A549 (cell line): ENCODE measurements around the gene DUSP2. TPM values are rescaled to one million over a fixed set of nuclear protein-coding genes. Genes with fewer than 3 reads are reported as not detected.
A peak's percentile ranks its signal among the peaks of the same experiment; 100 is the strongest.

Source experiments
- ATAC-seq, 2 experiments: fragments of 200-7000 bp in 1 of 2; fragments of >200 bp in 1 of 2; cut with Nextera tagmentation in 1 of 2; cut with Tn5 transposase in 1 of 2; 3 replicates each; pipeline versions ENCODE4 v1.8.0 to v1.9.1; 2018 to 2020; ENCODE audit warnings: mild to moderate bottlenecking in 1 of 2, moderate library complexity in 1 of 2
- CTCF ChIA-PET: fragments of 300-600 bp; sonication (Branson Sonifier 250); formaldehyde crosslinking; extraction: SDS; loops from one replicate; lab custom pipeline; 2021; ENCODE audit warnings: antibody characterized with exemption, inconsistent platforms; lab: Yijun Ruan, JAX
- POLR2A ChIA-PET: fragments of 350-600 bp; formaldehyde crosslinking; extraction: SDS; loops from one replicate; lab custom pipeline; 2021; ENCODE audit warnings: antibody characterized with exemption, inconsistent platforms; lab: Yijun Ruan, JAX
- DNase-seq, 2 experiments: peaks; one replicate each; pipeline versions ENCODE4 v3.0.0 to v3.0.0-alpha.2; 2011 to 2016; ENCODE audit warnings: low read depth in 1 of 2, low spot score in 1 of 2
- FAIRE-seq: peaks from 2 replicates; lab custom pipeline; 2011; peaks lifted over from hg19 to GRCh38; lab: Jason Lieb, UNC
- H3K27ac ChIP-seq, 2 experiments: fragments of >200 bp; sonication (Bioruptor Twin); formaldehyde crosslinking; 3 replicates each; pipeline ENCODE4 v1.5.1; 2016 to 2017
- H3K4me1 ChIP-seq: fragments of >200 bp; sonication (Bioruptor Twin); formaldehyde crosslinking; 3 replicates; pipeline ENCODE4 v1.6.1; 2016
- H3K4me2 ChIP-seq: fragments of >200 bp; sonication (Bioruptor Twin); formaldehyde crosslinking; 3 replicates; pipeline ENCODE4 v1.6.1; 2016
- H3K4me3 ChIP-seq: fragments of >200 bp; sonication (Bioruptor Twin); formaldehyde crosslinking; 3 replicates; pipeline ENCODE4 v1.5.1; 2016
- H3K9me3 ChIP-seq: fragments of >200 bp; sonication (Bioruptor Twin); formaldehyde crosslinking; 3 replicates; pipeline ENCODE4 v1.6.1; 2016
- EHMT2 ChIP-seq: fragments of 200-600 bp; sonication (generic); IDR thresholded peaks from 2 replicates; pipeline ENCODE4 v1.6.1; 2016; ENCODE audit warnings: antibody characterized with exemption, low read depth, mild to moderate bottlenecking, moderate library complexity
- GATA3 ChIP-seq: IDR thresholded peaks from 2 replicates; pipeline ENCODE4 v1.6.1; 2012; ENCODE audit warnings: borderline replicate concordance
- HDAC2 ChIP-seq: fragments of 200-600 bp; sonication (generic); IDR thresholded peaks from 2 replicates; pipeline ENCODE4 v1.6.1; 2016
- HOXA7 ChIP-seq: fragments of 250-450 bp; sonication (Bioruptor Pico); IDR thresholded peaks from 2 replicates; pipeline ENCODE4 v1.5.0; 2020; ENCODE audit warnings: mild to moderate bottlenecking, moderate library complexity
- HOXB5 ChIP-seq: fragments of 250-450 bp; sonication (Bioruptor Pico); IDR thresholded peaks from 2 replicates; pipeline ENCODE4 v1.5.0; 2020; ENCODE audit warnings: mild to moderate bottlenecking, moderate library complexity
- MAFK ChIP-seq: fragments of 450-650 bp; IDR thresholded peaks from 2 replicates; pipeline ENCODE4 v1.6.1; 2014; ENCODE audit not compliant: partially characterized antibody
- MYC ChIP-seq: IDR thresholded peaks from 2 replicates; pipeline ENCODE4 v1.6.1; 2012; ENCODE audit warnings: mild to moderate bottlenecking, inconsistent platforms, low read length, improper control_type of control experiment, borderline replicate concordance
- NPAS2 ChIP-seq: fragments of 250-450 bp; sonication (Bioruptor Pico); IDR thresholded peaks from 2 replicates; pipeline ENCODE4 v1.8.0; 2022; ENCODE audit warnings: mild to moderate bottlenecking, moderate library complexity, borderline replicate concordance
- POLR2AphosphoS2 ChIP-seq: conservative IDR thresholded peaks from 2 replicates; pipeline ENCODE4 v1.6.1; 2012; ENCODE audit warnings: low read length, improper control_type of control experiment, inconsistent platforms
- RAD21 ChIP-seq, 2 experiments: fragments of >200 bp in 1 of 2; sonication (Bioruptor Twin) in 1 of 2; formaldehyde crosslinking in 1 of 2; IDR thresholded peaks in 1 of 2; conservative IDR thresholded peaks in 1 of 2; 2 replicates in 1 of 2; 3 replicates in 1 of 2; pipeline ENCODE4 v1.6.1; 2012 to 2018; ENCODE audit warnings: inconsistent platforms in 1 of 2
- RCOR1 ChIP-seq: fragments of 150-350 bp; IDR thresholded peaks from 2 replicates; pipeline ENCODE4 v1.6.1; 2014; ENCODE audit warnings: antibody characterized with exemption, low read length, low read depth
- REST ChIP-seq: fragments of 200-600 bp; sonication (generic); IDR thresholded peaks from 2 replicates; pipeline ENCODE4 v1.6.1; 2016; ENCODE audit warnings: antibody characterized with exemption, mild to moderate bottlenecking, moderate library complexity
- RNF2 ChIP-seq: fragments of 200-600 bp; sonication (generic); IDR thresholded peaks from 2 replicates; pipeline ENCODE4 v1.6.1; 2016; ENCODE audit warnings: low read depth, mild to moderate bottlenecking, antibody characterized with exemption, moderate library complexity, borderline replicate concordance
- SMC3 ChIP-seq: fragments of >200 bp; sonication (Bioruptor Twin); formaldehyde crosslinking; IDR thresholded peaks from 3 replicates; pipeline ENCODE4 v1.6.1; 2018; ENCODE audit warnings: inconsistent platforms
- ZSCAN20 ChIP-seq: fragments of 250-450 bp; sonication (Bioruptor Pico); IDR thresholded peaks from 2 replicates; pipeline ENCODE4 v1.8.0; 2022; ENCODE audit warnings: mild to moderate bottlenecking, moderate library complexity
- WGBS: methylation state at CpG from one replicate; pipeline ENCODE4 v1.1.6; 2017; ENCODE audit errors: missing lambda C conversion rate; 5-methylcytosine and 5-hydroxymethylcytosine counted together
- polyA plus RNA-seq, 4 experiments: library from polyadenylated mRNA; depleted of rRNA in 3 of 4; stranded (reverse); fragments of >200 nt; fragmentation: RNase III in 1 of 4; extraction: RNeasy Plus Mini Kit Qiagen cat#74134 plus additional on column Dnase treatment in 1 of 4; gene quantifications; 2 replicates in 3 of 4; 3 replicates in 1 of 4; pipeline ENCODE4 v1.2.3, GENCODE V29; 2011 to 2017
- TF ChIP-seq, protein P1 (sequence below): fragments of >200 bp; sonication (Bioruptor Twin); formaldehyde crosslinking; IDR thresholded peaks from 3 replicates; pipeline ENCODE4 v1.5.1; 2016
- TF ChIP-seq, protein P2 (sequence below): fragments of 250-450 bp; sonication (Bioruptor Pico); IDR thresholded peaks from 2 replicates; pipeline ENCODE4 v1.5.0; 2021; ENCODE audit warnings: mild to moderate bottlenecking, moderate library complexity, borderline replicate concordance

The DUSP2 gene
- polyA plus RNA-seq, 2 of the 4 experiments (the other 2 are of a cell fraction): 0.26 to 0.27 TPM

- no peaks in the 10 kb centered on the region for H3K4me1 ChIP-seq
- no peak for DNase-seq
- TF ChIP-seq MYC (no peak), HOXA7 (CRISPR knock-in tag) (no peak), HDAC2 (no peak), ZSCAN20 (no peak), RNF2 (no peak), REST (no peak), MAFK (no peak), HOXB5 (no peak), NPAS2 (CRISPR knock-in tag) (no peak), POLR2AphosphoS2 (no peak)
- TF ChIP-seq, protein P1, sequence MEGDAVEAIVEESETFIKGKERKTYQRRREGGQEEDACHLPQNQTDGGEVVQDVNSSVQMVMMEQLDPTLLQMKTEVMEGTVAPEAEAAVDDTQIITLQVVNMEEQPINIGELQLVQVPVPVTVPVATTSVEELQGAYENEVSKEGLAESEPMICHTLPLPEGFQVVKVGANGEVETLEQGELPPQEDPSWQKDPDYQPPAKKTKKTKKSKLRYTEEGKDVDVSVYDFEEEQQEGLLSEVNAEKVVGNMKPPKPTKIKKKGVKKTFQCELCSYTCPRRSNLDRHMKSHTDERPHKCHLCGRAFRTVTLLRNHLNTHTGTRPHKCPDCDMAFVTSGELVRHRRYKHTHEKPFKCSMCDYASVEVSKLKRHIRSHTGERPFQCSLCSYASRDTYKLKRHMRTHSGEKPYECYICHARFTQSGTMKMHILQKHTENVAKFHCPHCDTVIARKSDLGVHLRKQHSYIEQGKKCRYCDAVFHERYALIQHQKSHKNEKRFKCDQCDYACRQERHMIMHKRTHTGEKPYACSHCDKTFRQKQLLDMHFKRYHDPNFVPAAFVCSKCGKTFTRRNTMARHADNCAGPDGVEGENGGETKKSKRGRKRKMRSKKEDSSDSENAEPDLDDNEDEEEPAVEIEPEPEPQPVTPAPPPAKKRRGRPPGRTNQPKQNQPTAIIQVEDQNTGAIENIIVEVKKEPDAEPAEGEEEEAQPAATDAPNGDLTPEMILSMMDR: no peak
- TF ChIP-seq, all 56 proteins: peak for 0
- CTCF ChIA-PET: interaction anchor here (0.6 to 5.1 kb wide), 24 partner anchors 9 to 371 kb away, joined by 3 to 57 read pairs (median 4); partner anchors contain the start of genes ADRA2B and NEURL3
- no peak overlapping the region for H3K4me2 ChIP-seq
- no peak overlapping the region for H3K4me3 ChIP-seq
- H3K9me3 ChIP-seq: no peaks in the 10 kb centered on the region
- POLR2A ChIA-PET: no interaction called here
- WGBS: 54% methylated on average over 7 of the region's 7 CpGs
- FAIRE-seq (no peak), ATAC-seq (no peak)
- no peak overlapping the region for H3K27ac ChIP-seq
Measured at GRCh38 chr2:96139181-96139758, 6.0 kb downstream of the DUSP2 start.

- CTCF ChIA-PET: interaction anchor here (0.6 to 5.1 kb wide), 31 partner anchors 8 to 412 kb away, joined by 3 to 57 read pairs (median 4); partner anchors contain the start of genes ADRA2B and NEURL3
- Histone ChIP-seq H3K4me1 (no peaks in the 10 kb centered on the region), H3K4me2 (no peak within 1 kb of the TSS), H3K9me3 (no peaks in the 10 kb centered on the region), H3K4me3 (no peak within 1 kb of the TSS), H3K27ac (no peak within 1 kb of the TSS)
- FAIRE-seq (no peak), ATAC-seq (peak; percentile 64 to 86; a peak in 4 of 6 replicates), DNase-seq (peak; percentile 31 to 39)
- 18% methylated on average over 9 of the region's 17 CpGs for WGBS
- TF ChIP-seq, protein P2, sequence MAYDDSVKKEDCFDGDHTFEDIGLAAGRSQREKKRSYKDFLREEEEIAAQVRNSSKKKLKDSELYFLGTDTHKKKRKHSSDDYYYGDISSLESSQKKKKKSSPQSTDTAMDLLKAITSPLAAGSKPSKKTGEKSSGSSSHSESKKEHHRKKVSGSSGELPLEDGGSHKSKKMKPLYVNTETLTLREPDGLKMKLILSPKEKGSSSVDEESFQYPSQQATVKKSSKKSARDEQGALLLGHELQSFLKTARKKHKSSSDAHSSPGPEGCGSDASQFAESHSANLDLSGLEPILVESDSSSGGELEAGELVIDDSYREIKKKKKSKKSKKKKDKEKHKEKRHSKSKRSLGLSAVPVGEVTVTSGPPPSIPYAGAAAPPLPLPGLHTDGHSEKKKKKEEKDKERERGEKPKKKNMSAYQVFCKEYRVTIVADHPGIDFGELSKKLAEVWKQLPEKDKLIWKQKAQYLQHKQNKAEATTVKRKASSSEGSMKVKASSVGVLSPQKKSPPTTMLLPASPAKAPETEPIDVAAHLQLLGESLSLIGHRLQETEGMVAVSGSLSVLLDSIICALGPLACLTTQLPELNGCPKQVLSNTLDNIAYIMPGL (CRISPR knock-in tag): no peak
- TF ChIP-seq, protein P1: peak; percentile 48; the same call in 2 of the 3 replicates
- TF ChIP-seq RCOR1 (no peak), GATA3 (no peak), SMC3 (peak; percentile 53; the same call in 2 of the 3 replicates), RAD21 (conservative IDR thresholded peaks at IDR 0.05 in 1 of 2, IDR thresholded peaks at IDR 0.05 in 1 of 2) (peak; percentile 65 to 76), HOXB5 (no peak), EHMT2 (no peak)
- POLR2A ChIA-PET: no interaction called here
Measured at GRCh38 chr2:96138179-96139145, 6.8 kb downstream of the DUSP2 start, which contains the start of gene ASTL. Gene ASTL (minus strand): TSS chr2:96138502. CDS start chr2:96138436, 66 bp downstream.
